HG02840 (cell line): ENCODE measurements around the gene MAMDC4.
"Not testable (repeated sequence)": the region's sequence is repeated elsewhere in the genome, so short reads cannot be mapped to it uniquely, and the experiment has no call there.

ENCODE experiments used
- ATAC-seq: cut with Tn5 transposase; IDR thresholded peaks from one replicate; pipeline ENCODE4 v1.9.1; 2021; ENCODE audit warnings: mild to moderate bottlenecking, moderate library complexity, moderate number of reproducible peaks; ENCODE audit not compliant: unreplicated experiment, low FRiP score

Gene MAMDC4

DNA sequence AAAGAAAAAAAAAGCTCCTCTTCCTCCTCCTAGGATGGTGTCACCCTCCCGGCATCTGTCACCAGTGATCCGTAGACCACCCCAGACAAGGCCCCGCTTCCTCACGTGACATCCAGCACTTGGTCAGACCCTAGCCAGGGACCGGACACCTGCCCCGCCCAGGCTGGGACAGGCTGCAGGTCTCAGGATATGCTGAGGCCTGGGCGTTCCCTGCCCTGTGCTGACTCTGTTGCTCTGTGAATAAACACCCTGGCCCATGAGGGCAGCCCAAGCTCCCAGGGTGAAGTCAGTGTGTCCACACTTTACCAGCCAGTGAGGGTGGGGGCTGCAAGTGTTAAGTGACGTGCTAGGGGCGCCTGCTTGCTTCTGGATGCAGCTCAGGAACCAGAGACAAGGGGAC lies 8.4 kb downstream of the MAMDC4 start:
- ATAC-seq, result no peak

DNA sequence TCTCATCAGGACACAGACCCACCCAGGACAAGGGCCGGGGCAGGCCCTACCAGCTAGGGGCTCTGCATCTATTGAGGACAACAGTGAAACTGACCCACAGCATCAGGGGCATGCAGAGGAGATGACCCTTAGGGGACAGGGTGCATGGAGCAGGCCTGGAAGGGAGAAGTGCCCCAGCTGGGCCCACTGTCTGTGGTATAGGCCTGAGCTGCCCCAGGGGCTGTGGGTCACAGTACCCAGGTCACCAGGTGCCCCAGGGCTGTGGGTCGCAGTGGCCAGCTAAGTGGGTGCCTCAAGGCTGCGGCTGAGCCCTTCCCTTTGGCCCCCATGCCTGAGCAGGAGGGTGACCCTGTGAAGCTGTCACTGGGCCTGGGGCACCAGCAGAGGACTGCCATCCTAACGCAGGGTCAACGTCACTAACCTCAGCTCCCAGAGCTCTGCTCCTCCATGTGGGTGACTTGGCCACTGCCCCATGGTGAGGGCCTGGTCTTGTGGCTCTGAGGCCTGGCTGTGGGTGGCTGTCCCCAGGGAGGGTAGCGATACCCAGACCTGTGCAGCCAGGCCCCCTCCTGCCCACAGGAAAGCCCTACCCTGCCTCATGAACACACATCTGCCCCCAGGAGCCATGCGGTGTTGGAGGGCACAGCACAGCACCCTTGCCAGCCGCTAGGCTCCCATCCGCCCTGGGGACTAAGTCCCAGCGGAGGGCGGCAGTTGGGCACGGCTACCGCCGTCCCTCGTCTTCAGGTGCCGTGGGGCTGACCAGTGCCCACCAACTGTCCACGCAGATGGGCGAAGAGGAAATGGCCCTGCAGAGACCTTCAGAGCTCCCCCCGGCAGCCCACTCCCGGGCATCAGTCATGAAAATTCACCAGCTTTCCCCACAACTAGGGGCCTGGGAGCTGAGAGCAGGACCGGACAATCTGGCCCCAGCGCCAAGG lies 9.1 kb downstream of the MAMDC4 start:
- ATAC-seq, result no peak

DNA sequence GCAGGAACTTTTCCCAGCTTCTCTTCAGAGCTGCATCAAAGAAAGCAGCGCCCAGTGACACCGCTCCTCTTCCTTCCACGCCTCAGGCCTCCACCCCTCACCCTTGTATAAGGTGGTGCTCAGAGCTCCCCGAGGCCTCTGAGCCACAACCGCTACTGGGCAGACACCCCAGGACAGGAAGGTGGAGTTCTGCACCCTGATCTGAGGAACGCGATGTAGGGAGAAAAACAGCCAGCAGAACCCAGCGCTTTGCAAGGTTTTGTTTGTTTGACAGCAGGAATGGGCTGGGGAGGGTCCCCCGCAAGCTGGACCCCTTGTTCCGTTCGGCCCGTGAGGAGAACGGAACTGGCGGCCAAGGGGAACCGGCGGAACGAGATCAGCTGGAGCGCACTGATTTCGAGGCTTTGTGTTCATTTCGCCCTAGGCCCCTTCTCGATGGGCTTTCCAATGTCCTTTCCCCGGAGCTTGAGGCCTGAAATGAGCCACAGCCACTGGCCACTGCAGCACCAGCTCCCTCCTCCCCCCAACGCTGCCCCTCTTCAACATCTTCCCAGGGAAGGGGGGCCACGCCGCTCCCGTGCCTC lies 9.8 kb downstream of the MAMDC4 start:
- ATAC-seq, result no peak

DNA sequence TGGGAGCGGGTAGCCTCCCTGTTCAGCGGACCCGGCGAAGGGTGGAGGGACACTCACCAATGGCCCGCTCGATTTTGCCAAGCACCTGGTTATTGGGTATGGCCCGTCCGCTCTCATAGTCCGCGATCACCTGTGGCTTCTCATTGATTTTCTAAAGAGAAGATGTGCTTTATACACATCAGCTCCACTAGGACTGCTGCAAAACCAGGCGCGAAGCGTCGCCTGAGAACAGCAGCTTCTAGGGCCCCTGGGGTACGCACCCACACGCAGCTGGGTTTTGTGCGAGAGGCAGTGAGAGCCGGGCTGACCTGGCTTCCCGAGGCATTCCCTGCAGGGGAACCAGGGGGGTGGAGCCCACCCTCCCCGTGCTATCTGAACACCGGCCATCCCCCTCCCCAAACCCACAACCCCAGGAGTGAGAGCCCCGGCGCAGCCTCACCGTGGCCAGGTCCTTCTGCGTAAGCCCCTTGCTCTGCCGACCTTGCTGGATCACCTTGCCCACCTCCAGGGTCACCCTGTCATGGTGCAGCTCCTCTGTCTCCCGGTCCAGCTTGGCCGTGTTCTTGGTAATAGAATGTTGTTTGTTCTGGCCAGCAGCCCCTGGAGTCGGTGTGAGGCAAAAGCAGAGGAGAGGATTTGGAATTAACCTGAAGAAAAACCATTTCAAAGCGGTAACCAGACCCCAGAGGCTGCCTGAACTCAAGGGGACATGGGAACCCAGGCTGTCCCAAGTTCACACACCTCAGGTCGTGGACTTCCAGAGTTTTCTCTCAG lies 10.9 kb downstream of the MAMDC4 start:
- no peak for ATAC-seq

DNA sequence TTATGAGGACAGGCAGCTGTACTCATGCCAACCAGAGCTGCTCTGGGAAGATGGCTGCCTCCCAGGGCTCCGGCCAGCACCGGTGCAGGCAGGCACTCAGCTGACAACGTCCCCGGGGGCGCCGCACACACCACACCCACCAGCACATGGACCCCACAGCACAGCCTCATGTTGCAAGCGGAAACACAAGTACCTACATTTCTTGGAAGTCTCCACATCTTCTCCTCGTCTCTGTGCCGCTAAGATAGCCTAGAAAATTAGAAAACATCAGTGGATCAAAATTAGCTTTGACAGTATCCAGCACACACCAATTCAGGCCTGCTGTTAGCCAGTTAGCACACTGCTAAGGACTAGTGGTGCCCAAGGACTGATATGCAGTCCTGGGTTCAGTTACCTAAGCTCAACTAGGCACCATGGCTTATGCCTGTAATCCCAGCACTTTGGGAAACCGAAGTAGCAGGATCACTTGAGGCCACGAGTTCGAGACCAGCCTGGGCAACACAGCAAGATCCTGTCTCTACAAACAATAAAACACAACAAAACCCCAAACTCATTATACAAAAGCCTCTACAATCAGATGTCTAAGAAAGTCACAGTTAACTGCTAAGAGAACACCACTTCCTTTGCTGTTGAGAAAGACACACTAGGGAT lies 11.6 kb downstream of the MAMDC4 start:
- no peak for ATAC-seq

DNA sequence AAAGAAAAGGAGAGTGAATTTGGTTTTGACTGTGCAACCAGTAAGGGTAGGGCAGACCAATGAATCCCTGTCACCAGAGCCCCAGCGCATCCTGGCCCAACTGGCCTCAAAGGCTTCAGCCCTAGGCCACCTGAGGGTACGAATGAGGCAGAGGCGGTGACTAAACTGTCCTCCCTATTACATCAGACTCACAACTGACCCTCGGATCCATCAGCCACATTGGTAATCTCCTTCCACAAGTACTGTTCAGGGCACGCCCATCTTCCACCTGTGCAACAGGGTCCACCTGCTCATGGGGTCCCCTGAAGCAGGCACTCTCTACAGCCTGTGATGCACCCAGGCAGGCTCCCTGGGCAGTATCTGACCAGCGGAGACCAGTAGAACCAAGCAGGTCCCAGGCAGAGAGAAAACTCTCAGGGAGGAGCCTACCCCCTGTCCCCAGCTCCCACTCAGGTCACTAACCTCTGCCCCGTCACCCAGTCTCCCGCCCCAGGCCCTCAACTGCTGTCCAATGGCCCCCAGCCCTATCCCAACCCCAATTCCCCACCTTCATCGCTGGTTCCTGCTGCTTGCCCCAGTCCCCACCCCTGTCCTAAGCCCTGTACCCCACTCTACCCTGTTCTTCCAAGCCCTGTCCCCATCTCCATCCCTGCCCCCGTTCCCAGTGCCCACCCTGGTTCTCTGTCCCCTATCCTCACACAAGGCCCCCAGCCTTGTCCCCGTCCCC lies 13.1 kb downstream of the MAMDC4 start:
- ATAC-seq, result no peak

DNA sequence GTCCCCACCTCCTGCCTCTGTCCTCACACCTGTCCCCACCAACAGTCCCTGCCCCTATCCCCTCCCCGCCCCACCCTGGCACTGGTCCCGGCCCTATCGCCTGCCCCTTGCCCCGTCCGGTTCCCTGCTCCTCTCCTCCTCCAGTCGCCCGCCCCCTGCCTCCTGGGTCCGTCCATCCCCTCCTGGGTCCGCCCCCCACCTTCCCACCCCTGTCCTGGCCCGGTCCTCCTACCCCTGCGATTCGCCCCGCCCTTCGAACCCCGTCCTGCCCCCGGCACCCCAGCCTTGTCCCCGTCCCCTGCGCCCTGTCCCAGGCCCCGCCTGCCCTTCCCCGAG lies 13.6 kb downstream of the MAMDC4 start:
- no peak for ATAC-seq

DNA sequence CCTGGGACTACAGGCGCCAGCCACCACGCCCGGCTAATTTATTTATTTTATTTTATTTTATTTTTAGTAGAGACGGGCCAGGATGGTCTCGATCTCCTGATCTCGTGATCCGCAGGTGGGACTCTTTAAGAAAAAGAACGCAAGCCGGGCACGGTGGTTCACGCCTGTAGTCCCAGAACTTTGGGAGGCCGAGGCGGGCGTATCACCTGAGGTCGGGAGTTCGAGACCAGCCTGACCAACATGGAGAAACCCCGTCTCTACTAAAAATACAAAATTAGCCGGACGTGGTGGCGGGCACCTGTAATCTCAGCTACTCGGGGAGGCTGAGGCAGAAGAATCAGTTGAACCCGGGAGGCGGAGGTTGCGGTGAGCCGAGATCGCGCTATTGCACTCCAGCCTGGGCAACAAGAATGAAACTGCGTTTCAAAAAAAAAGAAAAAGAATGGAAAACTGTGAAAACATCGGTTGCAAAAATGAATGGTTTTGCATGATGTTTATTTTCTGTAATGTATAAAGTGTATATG lies 14.8 kb downstream of the MAMDC4 start:
- not testable (repeated sequence) for ATAC-seq

DNA sequence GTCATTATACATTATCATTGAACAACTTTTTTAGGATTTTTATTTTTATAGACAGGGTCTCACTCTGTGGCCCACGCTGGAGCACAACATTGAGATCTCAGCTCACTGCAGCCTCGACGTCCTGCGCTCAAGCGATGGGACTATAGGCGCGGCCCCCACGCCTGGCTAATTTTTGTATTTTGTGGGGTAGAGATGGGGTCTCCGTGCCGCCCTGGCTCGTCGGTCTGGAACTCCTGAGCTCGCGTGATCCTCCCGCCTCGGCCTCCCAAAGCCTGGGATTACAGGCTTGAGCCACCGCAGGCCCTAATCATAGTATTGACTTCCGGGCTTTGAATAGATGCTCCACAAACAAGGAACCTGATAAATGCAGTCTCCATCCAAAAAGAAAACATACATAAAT lies 15.3 kb downstream of the MAMDC4 start:
- no peak for ATAC-seq

DNA sequence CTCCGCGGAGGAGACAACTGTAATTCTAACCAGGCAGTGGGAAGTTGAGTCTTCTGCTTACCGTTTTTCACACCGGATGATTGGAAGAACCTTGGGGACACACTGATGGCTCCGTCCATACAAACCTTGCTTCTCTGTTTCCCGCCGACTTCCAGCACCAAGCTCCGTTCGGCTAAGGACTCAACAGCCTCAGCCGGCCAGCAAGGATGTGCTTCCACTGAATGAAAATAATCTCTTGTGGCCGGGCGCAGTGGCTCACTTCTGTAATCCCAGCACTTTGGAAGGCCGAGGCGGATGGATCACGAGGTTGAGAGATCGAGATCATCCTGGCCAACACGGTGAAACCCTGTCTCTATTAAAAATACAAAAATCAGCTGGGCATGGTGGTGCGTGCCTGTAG lies 15.8 kb downstream of the MAMDC4 start:
- ATAC-seq, result no peak

DNA sequence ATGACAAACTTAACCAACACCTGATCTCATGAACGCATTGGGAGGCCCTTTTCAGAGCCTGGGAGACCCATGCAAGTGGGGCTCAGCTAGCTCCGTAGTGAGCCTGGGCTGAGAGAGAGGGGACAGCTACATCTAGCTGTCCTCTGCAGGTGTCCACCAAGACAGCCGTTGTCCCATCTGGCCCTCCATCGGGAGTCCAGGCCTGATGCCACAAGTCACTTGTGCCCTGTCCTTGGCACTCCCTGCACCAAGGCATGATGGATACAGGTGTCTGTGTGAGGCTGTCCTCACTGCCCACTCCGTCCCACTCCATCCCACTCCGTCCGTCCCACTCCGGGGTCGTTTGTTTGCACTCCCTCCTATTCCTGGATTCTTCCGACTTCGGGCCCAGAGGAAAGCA lies 16.5 kb downstream of the MAMDC4 start:
- ATAC-seq, result no peak

DNA sequence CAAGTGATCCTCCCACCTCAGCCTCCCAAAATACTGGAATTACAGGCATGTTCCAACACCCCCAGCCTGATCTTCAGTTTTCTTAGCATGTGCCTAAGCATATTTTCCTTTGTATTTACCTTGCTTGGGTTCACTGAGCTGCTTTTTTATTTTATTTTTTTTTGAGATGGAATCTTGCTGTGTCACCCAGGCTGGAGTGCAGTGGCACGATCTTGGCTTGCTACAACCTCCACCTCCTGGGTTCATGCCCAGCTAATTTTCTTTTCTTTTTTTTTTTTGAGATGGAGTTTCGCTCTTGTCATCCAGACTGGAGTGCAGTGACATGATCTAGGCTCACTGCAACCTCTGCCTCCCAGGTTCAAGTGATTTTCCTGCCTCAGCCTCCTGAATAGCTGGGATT lies 17.5 kb downstream of the MAMDC4 start:
- not testable (repeated sequence) for ATAC-seq

DNA sequence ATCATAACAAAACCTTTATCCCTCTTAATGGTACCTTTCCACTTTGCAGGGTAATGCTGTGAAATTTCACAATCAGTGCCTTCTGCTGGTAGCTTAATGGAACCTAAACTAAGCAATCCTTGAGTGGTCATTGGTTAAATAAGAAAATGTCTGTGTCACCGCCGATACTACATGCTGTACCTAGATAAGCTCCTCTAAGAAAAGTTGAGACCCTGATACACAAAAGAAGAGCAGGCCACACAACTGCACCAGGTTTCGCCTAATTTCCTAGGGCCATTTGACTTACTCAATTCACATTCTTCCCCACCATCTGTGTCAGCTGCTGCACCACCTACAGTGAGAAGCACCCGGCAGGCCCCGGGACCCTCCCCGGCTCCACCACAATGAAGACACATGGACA lies 23.0 kb downstream of the MAMDC4 start:
- ATAC-seq, result no peak

DNA sequence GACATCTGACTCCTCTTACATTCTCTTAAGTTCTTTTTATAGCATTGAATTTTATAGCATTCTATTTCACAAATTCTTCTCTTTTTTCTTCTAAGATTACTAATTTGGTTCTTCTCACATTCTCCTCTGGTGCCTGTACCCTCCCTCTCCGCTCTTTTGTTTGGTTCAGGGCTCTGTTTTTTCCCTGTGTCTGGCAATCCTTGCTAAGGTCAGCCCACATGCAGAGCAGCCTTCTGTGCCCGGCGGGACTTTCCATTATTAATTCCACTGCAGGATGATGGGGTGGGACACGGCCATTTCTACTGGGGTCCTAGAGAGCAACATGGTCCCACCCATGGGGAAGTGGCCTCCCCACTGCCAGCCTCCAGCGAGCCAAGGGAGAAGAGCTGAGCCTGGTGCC lies 24.3 kb downstream of the MAMDC4 start:
- ATAC-seq, result no peak

DNA sequence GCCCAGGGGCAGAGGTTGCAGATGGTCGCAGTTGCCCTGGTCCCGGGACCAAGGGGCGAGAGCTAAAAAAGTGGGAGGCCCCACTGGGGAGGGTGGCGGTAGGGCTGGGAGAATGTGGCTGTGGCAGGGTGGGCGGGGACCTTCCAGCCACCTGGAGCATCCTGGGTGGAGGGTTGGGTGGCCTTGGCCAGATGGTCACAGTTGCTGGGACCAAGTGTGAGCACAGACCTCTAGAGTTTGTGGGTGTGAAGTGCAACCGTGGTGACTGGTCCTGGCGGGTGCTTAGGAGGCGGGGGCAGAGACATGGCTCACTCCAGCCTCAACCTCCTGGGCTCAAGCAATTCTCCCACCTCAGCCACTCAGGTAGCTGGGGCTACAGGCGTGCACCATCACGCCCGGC lies 28.5 kb downstream of the MAMDC4 start:
- no peak for ATAC-seq

DNA sequence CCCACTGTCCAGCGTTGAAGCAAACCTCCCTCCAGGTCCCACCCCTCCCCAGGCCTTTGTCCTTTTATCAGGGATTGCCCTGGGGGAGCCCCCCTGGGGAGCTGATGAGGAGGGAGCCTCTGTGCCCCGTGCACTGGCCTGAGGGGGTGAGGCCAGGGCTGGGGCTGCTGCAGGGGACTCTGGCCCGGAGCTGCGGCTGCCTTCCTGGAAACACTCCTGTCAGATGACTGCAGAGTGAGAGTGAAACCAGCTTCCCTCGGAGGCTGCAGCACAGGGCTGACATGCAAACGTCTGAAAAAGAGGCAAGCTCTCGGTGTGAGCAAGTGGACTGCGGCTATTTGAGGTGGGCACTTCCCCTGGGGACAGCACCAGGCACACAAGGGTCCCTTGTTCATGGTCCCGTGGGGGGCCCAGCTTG lies 29.6 kb downstream of the MAMDC4 start:
- no peak for ATAC-seq

DNA sequence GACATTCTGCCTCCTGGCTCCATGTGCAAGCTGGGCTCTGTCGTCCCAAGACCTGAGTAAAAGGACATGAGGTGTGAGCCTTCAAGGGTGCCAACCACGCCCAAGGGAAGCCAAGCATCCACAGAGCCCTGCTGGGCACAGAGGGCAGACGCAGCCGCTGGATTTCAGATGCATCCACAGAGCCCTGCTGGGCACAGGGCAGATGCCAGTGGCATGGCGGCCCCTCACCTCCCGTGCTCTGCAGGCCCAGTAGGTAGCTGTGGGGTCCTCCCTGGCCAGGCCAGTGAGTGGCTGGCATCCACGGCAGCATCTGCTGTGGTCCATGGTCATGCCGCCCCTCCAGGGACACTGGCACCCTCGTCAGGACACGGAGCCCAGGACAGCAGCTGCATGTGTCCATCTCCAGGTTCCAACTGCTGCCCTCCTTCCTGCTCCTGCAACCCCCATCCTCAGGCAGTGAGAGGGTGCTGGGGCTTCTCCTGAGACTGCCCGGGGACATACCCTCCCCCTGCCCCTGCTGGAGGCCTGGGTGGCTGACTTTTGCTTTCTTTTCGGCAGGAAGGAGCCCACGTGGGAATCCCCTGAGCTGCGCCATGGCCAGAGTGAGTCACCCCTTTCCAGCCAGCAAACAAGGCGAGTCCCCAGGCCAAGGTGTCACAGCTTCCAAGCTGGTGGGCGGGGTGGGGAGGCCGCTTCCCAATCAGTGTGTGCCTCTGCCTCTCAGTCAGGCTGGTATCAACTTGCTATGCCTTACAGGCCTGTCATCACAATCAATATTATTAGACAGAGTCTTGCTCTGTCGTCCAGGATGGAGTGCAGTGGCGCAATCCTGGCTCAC lies 30.2 kb downstream of the MAMDC4 start:
- no peak for ATAC-seq

DNA sequence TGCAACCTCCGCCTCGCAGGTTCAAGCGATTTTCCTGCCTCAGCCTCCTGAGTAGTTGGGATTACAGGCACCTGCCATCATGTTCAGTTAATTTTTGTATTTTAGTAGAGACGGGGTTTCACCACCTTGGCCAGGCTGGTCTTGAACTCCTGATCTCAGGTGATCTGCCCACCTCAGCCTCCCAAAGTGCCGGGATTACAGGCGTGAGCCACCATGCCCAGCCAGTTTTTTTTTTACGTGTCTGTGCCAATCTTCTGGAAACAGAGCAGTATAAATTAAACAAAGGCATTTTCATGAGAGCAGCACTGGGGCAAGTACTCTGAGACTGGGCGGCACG lies 30.8 kb downstream of the MAMDC4 start:
- ATAC-seq, result not testable (repeated sequence)

DNA sequence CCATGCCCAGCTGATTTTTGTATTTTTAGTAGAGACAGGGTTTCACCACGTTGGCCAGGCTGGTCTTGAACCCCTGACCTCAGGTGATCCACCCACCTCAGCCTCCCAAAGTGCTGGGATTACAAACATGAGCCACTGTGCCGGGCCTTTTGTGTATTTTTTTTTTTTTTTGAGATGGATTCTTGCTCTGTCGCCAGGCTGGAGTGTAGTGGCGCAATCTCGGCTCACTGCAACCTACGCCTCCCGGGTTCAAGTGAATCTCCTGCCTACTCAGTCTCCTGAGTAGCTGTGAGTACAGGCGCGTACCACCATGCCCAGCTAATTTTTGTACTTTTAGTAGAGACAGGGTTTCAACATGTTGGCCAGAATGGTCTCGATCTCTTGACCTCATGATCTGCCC lies 31.5 kb downstream of the MAMDC4 start:
- ATAC-seq, result not testable (repeated sequence)
